ENCODE results near the gene MLPH.

The MLPH gene

DNA sequence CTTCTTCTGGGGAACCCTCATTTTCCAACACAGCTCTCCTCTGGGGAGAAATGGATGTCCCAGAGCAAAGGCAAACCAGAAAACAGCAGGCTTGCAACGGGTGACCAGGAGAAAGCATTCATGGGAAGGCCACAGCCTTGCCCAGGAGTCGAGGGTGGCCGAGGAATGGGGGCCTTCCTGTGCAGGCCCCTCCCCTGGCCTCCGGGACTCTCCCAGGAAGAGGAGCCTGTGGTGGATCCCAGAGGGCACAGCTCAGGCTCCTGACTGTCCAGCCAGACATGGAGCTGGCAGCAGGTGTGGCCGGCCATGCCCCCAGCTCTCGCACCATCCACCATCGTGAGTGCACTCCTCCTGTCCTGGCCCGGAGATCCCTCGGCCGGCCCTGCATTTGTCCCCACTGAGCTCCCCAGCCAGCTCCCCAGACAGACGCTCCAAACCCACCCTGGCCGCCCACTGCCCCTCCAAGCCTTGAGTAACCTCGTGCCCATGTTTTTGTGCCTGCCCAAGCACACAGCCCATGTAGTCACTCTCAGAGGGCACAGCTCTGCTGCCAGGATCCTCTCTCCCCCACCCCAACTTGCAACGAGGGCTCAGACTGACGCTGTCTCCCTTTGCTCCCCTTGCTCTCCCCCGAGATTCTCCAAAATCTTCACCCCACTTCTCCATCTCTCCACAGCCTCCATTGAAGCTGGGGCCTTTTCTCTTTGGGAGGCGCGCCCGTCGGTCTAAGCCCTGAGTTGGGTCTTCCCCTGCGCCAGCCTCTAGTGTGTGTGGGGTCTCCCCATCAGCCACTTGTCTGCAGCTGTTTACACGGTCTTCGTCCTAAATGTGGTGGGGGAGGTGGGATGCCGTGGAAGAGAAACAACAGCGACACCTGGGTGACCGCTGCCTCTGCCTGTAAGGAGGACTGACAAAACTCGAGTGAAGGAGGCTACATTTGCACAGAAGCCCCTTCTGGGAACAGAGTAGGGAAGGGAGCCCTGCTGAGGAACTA is 89.1 kb downstream of the MLPH start:
- no peak for TF ChIP-seq EZH2phosphoT487 (IDR thresholded peaks at IDR 0.05; ENCODE audit: borderline replicate concordance)
- TF ChIP-seq, protein P1, sequence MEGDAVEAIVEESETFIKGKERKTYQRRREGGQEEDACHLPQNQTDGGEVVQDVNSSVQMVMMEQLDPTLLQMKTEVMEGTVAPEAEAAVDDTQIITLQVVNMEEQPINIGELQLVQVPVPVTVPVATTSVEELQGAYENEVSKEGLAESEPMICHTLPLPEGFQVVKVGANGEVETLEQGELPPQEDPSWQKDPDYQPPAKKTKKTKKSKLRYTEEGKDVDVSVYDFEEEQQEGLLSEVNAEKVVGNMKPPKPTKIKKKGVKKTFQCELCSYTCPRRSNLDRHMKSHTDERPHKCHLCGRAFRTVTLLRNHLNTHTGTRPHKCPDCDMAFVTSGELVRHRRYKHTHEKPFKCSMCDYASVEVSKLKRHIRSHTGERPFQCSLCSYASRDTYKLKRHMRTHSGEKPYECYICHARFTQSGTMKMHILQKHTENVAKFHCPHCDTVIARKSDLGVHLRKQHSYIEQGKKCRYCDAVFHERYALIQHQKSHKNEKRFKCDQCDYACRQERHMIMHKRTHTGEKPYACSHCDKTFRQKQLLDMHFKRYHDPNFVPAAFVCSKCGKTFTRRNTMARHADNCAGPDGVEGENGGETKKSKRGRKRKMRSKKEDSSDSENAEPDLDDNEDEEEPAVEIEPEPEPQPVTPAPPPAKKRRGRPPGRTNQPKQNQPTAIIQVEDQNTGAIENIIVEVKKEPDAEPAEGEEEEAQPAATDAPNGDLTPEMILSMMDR (conservative IDR thresholded peaks at IDR 0.05; ENCODE audit: low read length), result no peak
- Histone ChIP-seq H3K4me3 (ENCODE audit: low read length, poor library complexity, severe bottlenecking) (no peak overlapping the region), H3K4me2 (ENCODE audit: low read depth, low read length, poor library complexity, severe bottlenecking) (no peak overlapping the region), H3K9ac (ENCODE audit: low read depth, low read length, poor library complexity, severe bottlenecking) (no peak overlapping the region), H2AFZ (ENCODE audit: low read length) (no peak overlapping the region), H3K4me1 (ENCODE audit: insufficient read depth, low read length, poor library complexity, severe bottlenecking) (no peaks in the 10 kb centered on the region), H3K9me3 (ENCODE audit: insufficient read depth, low read depth, low read length) (no peaks in the 10 kb centered on the region), H3K79me2 (ENCODE audit: insufficient read depth, low read length) (no peaks in the 10 kb centered on the region), H3K36me3 (ENCODE audit: insufficient read depth, low read length) (no peaks in the 10 kb centered on the region), H3F3A (ENCODE audit: low read depth) (no peaks in the 10 kb centered on the region), H4K20me1 (ENCODE audit: insufficient read depth, low read length, poor library complexity, severe bottlenecking) (no peaks in the 10 kb centered on the region), H3K27me3 (ENCODE audit: insufficient read depth, low read length, poor library complexity, severe bottlenecking) (no peaks in the 10 kb centered on the region), H3K9me2 (replicated peaks; ENCODE audit: low read depth, low read length) (no peaks in the 10 kb centered on the region)

DNA sequence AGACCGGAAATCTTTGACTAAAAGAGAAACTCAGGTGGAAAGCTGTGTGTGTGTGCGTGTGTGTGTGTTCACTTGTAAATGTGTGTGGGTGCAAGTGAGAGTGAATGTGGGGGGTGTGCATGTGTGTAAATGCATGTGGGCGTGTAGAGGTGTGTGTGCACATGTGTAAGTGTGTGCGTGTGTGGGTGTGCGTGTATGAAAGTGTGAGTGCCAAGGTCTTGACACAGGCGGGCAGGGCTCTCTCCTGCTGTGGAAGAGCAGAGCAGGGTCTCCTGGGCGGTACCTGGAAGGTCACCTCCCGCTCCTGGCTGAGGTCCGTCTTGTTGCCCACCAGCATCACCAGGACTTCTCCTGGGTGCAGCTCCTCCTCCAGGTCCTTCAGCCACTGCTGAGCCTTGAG is 89.9 kb downstream of the MLPH start:
- Histone ChIP-seq H3K36me3 (ENCODE audit: insufficient read depth, low read length) (no peaks in the 10 kb centered on the region), H4K20me1 (ENCODE audit: insufficient read depth, low read length, poor library complexity, severe bottlenecking) (no peaks in the 10 kb centered on the region), H3F3A (ENCODE audit: low read depth) (no peaks in the 10 kb centered on the region), H3K27me3 (ENCODE audit: insufficient read depth, low read length, poor library complexity, severe bottlenecking) (no peaks in the 10 kb centered on the region), H3K79me2 (ENCODE audit: insufficient read depth, low read length) (no peaks in the 10 kb centered on the region), H3K9ac (ENCODE audit: low read depth, low read length, poor library complexity, severe bottlenecking) (no peak overlapping the region), H3K4me2 (ENCODE audit: low read depth, low read length, poor library complexity, severe bottlenecking) (no peak overlapping the region), H3K9me2 (replicated peaks; ENCODE audit: low read depth, low read length) (no peaks in the 10 kb centered on the region), H3K9me3 (ENCODE audit: insufficient read depth, low read depth, low read length) (no peaks in the 10 kb centered on the region), H3K4me1 (ENCODE audit: insufficient read depth, low read length, poor library complexity, severe bottlenecking) (no peaks in the 10 kb centered on the region), H2AFZ (ENCODE audit: low read length) (no peak overlapping the region), H3K4me3 (ENCODE audit: low read length, poor library complexity, severe bottlenecking) (no peak overlapping the region)
- no peak for TF ChIP-seq EZH2phosphoT487 (IDR thresholded peaks at IDR 0.05; ENCODE audit: borderline replicate concordance)
- TF ChIP-seq, protein P1 (conservative IDR thresholded peaks at IDR 0.05; ENCODE audit: low read length), result no peak

DNA sequence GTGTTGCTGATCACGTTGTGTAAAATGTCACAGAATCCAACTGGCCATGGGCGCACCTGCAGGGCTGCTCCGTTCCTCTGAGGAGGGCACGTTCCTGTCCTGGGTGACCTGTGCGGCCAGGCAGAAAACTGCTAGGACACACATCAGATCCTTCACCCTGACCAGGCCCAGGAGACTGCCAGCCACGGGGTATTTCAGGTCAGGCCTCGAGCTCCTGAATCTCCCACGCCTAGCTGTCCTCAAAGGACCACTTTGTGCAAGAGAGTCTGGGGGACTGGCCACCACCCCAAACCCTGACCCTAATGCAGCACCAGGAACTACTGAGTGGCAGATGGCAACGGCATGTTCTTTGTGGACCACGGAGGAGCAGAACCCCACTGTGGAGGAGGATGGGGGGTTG is 90.4 kb downstream of the MLPH start:
- Histone ChIP-seq H3K4me1 (ENCODE audit: insufficient read depth, low read length, poor library complexity, severe bottlenecking) (no peaks in the 10 kb centered on the region), H3K4me3 (ENCODE audit: low read length, poor library complexity, severe bottlenecking) (no peak overlapping the region), H3K9me3 (ENCODE audit: insufficient read depth, low read depth, low read length) (no peaks in the 10 kb centered on the region), H3K9me2 (replicated peaks; ENCODE audit: low read depth, low read length) (no peaks in the 10 kb centered on the region), H3K36me3 (ENCODE audit: insufficient read depth, low read length) (no peaks in the 10 kb centered on the region), H3K4me2 (ENCODE audit: low read depth, low read length, poor library complexity, severe bottlenecking) (no peak overlapping the region), H2AFZ (ENCODE audit: low read length) (no peak overlapping the region), H3F3A (ENCODE audit: low read depth) (no peaks in the 10 kb centered on the region), H3K9ac (ENCODE audit: low read depth, low read length, poor library complexity, severe bottlenecking) (no peak overlapping the region), H3K79me2 (ENCODE audit: insufficient read depth, low read length) (no peaks in the 10 kb centered on the region), H4K20me1 (ENCODE audit: insufficient read depth, low read length, poor library complexity, severe bottlenecking) (no peaks in the 10 kb centered on the region), H3K27me3 (ENCODE audit: insufficient read depth, low read length, poor library complexity, severe bottlenecking) (no peaks in the 10 kb centered on the region)
- TF ChIP-seq EZH2phosphoT487 (IDR thresholded peaks at IDR 0.05; ENCODE audit: borderline replicate concordance), result no peak
- TF ChIP-seq, protein P1 (conservative IDR thresholded peaks at IDR 0.05; ENCODE audit: low read length), result no peak
